GM19238 (cell line): Measurements from ENCODE around the gene ZAR1.
"Not testable (repeated sequence)": the region's sequence is repeated elsewhere in the genome, so short reads cannot be mapped to it uniquely, and the experiment has no call there.

ENCODE experiments used
- DNase-seq: peaks from one replicate; pipeline ENCODE4 v3.0.0; 2011; ENCODE audit warnings: low spot score; ENCODE audit not compliant: insufficient read length

ZAR1 gene, protein sequence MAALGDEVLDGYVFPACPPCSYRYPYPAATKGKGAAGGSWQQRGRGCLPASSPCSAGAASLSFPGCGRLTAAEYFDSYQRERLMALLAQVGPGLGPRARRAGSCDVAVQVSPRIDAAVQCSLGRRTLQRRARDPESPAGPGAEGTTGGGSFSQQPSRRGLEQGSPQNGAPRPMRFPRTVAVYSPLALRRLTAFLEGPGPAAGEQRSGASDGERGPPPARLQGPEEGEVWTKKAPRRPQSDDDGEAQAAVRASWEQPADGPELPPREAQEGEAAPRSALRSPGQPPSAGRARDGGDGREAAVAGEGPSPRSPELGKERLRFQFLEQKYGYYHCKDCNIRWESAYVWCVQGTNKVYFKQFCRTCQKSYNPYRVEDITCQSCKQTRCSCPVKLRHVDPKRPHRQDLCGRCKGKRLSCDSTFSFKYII

DNA sequence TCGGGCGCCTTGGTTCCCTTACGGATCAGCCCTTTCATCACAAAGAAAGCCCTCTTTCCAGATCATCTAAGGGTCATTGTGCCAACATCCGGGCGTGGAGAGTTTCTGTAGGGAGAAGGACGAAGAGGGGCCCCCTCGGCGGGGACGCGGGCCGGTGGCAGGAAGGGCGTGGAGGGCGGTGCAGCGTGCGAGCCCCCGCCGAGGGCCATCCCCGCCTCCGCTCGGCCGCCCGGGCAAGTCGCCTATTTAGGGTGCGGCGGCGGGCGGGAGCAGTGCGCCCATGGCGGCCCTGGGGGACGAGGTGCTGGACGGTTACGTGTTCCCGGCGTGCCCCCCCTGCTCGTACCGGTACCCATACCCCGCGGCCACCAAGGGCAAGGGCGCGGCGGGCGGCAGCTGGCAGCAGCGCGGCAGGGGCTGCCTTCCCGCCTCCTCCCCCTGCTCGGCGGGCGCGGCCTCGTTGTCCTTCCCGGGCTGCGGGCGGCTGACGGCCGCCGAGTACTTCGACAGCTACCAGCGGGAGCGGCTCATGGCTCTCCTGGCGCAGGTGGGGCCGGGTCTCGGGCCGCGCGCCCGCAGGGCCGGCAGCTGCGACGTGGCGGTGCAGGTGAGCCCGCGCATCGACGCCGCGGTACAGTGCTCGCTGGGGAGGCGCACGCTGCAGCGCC is at the start of gene ZAR1:
Gene ZAR1 (plus strand): TSS at position 241 of the 668 bp plus-strand sequence. CDS start 40 bp downstream, at position 281.
- DNase-seq = no peak

GRCh38 chr4:48440914-48441313 is 49.1 kb upstream of the ZAR1 start:
- not testable (repeated sequence) for DNase-seq

- DNase-seq = no peak
Observed at GRCh38 chr4:48445704-48446103, 44.3 kb upstream of the ZAR1 start.

DNA sequence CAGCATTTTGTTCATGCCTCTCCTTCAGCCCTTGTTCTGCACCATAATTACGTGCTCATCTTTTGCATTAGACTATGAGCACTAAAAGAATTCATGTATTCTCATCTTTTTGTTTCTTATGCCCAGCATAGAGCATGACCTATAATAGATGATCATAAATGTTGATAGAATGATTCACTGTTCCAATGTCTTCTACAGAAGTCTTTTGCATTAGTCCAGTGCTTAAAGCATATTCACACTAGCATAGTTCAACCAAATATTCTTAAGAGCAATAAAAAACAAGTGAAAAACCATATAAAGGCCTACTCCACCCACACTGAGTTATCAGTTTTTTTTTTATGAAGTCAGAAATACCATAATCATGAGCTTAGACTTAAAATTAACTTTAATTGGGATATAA is 43.4 kb upstream of the ZAR1 start:
- DNase-seq = no peak

GRCh38 chr4:48449151-48449550 is 40.9 kb upstream of the ZAR1 start:
- no peak for DNase-seq

GRCh38 chr4:48450740-48451139 is 39.3 kb upstream of the ZAR1 start:
- DNase-seq = no peak

DNA sequence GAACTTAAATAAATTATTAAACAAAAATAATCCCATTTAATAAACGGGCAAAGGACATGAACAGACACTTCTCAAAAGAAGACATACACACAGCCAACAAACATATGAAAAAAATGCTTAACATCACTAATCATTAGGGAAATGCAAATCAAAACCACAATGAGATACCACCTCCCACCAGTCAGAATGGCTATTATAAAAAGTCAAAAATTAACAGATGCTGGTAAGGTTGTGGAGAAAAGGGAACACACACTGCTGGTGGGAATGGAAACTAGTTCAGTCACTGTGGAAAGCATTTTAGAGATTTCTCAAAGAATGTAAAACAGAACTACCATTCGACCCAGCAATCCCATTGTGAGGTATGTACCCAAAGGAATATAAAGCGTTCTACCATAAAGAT is 38.4 kb upstream of the ZAR1 start:
- DNase-seq = not testable (repeated sequence)

DNA sequence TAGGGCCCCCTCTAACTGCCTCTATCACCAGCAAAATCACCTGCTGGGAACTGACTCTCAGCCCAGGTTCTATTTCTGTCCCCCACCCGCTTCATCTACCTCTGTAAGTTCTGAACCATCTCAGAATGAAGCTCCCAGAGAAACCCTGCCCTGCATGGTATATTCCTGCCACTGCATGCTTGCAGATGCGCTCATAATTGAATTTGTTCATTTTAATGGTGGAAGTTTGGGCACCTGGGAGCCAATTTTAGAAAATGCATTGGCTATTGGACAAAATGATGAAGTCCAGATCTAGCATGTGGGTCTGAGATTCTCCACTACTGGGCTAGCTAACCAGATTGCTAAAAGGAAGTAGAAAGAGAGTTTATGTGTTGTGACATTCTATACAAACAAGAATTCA is 35.5 kb upstream of the ZAR1 start:
- no peak for DNase-seq

DNA sequence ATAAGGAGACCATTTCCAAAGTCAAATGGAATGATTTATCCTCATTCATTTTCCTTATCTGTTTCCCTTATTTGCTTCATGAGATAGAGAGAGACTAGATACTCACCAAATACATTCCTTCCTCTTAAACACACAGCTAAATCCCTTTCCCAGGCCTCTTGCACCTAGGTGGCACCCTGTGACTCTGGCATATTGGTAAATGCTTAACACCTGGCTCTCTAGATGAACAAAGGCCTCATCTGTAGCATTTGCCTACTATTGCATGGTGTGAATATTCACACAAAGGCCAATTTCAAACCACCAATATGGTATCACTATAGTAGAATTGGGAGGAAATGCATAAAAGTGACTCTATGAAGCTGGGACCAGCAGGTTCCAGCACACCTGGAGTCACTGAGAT is 29.1 kb upstream of the ZAR1 start:
- no peak for DNase-seq

GRCh38 chr4:48462363-48462762 is 27.7 kb upstream of the ZAR1 start:
- DNase-seq = no peak

- DNase-seq = no peak
Observed at GRCh38 chr4:48467442-48467841, 22.6 kb upstream of the ZAR1 start.

- no peak for DNase-seq
Observed at GRCh38 chr4:48467891-48468290, 22.2 kb upstream of the ZAR1 start.

DNA sequence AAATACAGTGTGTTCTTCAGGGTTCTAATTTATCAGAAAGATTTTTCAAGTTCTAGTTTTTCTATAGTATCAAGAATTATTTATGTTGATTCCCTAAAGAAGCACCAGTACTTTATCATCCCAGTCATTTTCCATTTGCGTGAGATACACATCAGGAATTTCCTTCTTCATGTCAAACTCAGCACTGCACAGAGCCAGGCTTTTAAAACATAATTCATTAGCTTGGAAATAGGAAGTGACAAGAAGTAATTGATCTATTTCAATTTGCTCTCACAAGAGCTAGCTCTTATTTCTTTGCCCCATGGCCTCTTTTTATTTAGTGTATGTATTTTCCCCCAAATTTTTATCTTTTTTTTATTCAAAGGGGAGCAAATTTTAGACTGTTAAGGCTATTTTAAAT is 19.9 kb upstream of the ZAR1 start:
- no peak for DNase-seq

- no peak for DNase-seq
Observed at GRCh38 chr4:48470570-48470969, 19.5 kb upstream of the ZAR1 start.

GRCh38 chr4:48472794-48473193 is 17.3 kb upstream of the ZAR1 start:
- DNase-seq = no peak

DNA sequence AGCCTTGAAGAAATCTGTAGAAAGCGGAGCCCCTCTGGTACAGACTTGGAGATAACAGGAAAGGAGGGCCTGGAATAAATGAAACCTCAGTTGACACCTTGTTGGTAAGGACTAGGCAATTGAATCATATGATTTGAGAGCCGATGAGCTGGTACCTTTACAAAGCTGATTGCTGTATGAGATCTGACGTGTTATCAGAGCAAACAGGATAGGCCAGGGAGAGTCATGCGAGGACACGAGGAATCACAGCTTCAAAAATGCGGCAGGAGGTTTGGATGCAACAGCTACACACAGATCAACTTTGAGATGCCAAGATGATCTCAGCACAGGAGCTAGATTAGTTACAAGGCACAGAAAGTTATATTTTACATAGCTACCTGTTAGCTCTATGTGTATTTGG is 14.3 kb upstream of the ZAR1 start:
- DNase-seq = no peak

DNA sequence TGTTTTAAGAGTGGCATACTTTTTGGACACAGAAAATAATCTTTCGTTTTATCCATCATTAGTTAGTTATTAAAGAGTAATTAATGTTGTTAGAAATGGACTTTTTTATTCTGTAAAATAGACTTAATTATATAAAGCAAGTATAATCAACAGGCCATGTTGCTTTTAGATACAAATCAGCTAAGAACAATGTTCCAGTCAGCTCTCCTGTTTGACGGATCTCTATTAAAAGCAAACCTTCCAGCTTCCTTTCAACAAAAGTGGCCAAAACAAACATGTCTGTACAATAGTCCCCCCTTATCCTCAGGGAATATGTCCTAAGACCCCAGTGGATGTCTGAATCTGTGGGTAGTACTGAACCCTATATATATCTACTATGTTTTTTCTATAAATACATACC is 11.8 kb upstream of the ZAR1 start:
- no peak for DNase-seq

DNA sequence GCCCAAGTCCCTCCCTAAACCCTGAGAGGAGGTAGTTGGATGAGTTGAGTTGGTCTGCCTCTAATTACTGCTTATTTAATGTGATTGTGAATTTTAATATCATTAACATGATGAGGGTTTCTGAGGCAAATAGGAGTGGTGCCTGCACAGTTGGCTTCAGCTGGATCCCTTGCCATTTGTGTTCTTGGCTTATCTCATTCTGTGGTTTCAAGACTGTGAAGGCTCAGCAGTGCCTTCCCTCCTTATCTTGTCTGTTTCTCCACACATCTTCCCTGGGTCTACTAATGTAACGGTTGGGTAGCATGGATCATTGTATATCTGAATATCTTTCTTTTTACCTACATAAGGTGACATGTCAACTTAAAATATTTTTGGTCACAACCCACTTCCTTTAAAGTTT is 8.5 kb upstream of the ZAR1 start:
- no peak for DNase-seq

GRCh38 chr4:48483006-48483776 is 6.9 kb upstream of the ZAR1 start, which contains the start of gene SLC10A4:
Gene SLC10A4 (plus strand): TSS chr4:48483343. CDS start chr4:48483562, 219 bp downstream.
- no peak for DNase-seq

- no peak for DNase-seq
Observed at GRCh38 chr4:48483777-48484493, 6.1 kb upstream of the ZAR1 start.

GRCh38 chr4:48484494-48485168 is 5.4 kb upstream of the ZAR1 start:
- DNase-seq = no peak
